Measurements from ENCODE around the gene HOXD9.

DNA sequence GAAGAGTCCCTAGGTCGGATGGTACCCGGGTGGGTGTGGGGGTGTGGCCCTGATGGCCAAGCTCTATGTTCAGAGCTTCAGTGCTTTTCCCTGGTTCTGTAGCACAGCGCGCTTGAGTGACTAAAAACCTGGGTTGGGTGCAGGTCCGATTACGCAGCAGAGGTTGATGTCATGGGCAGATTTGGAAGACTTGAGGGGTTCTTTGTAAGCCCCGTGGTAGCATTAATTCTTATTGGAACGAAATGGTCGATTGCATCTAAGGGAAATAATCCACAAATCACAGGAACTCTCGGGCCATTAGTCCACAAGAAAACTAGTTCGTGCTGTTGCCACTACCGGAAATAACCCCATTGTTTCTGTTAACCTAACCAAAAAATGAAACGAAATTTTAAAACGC is 16.0 kb downstream of the HOXD9 start:
- TF ChIP-seq, protein P1, sequence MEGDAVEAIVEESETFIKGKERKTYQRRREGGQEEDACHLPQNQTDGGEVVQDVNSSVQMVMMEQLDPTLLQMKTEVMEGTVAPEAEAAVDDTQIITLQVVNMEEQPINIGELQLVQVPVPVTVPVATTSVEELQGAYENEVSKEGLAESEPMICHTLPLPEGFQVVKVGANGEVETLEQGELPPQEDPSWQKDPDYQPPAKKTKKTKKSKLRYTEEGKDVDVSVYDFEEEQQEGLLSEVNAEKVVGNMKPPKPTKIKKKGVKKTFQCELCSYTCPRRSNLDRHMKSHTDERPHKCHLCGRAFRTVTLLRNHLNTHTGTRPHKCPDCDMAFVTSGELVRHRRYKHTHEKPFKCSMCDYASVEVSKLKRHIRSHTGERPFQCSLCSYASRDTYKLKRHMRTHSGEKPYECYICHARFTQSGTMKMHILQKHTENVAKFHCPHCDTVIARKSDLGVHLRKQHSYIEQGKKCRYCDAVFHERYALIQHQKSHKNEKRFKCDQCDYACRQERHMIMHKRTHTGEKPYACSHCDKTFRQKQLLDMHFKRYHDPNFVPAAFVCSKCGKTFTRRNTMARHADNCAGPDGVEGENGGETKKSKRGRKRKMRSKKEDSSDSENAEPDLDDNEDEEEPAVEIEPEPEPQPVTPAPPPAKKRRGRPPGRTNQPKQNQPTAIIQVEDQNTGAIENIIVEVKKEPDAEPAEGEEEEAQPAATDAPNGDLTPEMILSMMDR (IDR thresholded peaks at IDR 0.05): no peak
- TF ChIP-seq SMC3 (IDR thresholded peaks at IDR 0.05; ENCODE audit: low read depth, low read length): no peak
- no peak for TF ChIP-seq GABPA (IDR thresholded peaks at IDR 0.05; ENCODE audit: low read depth)
- TF ChIP-seq RAD21 (IDR thresholded peaks at IDR 0.05; ENCODE audit: low read length): no peak
- TF ChIP-seq, protein P2, sequence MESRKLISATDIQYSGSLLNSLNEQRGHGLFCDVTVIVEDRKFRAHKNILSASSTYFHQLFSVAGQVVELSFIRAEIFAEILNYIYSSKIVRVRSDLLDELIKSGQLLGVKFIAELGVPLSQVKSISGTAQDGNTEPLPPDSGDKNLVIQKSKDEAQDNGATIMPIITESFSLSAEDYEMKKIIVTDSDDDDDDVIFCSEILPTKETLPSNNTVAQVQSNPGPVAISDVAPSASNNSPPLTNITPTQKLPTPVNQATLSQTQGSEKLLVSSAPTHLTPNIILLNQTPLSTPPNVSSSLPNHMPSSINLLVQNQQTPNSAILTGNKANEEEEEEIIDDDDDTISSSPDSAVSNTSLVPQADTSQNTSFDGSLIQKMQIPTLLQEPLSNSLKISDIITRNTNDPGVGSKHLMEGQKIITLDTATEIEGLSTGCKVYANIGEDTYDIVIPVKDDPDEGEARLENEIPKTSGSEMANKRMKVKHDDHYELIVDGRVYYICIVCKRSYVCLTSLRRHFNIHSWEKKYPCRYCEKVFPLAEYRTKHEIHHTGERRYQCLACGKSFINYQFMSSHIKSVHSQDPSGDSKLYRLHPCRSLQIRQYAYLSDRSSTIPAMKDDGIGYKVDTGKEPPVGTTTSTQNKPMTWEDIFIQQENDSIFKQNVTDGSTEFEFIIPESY (IDR thresholded peaks at IDR 0.05; ENCODE audit: borderline replicate concordance, low read depth): no peak
- no peak for TF ChIP-seq MXI1 (IDR thresholded peaks at IDR 0.05; ENCODE audit: low read depth, low read length)
- no peak for TF ChIP-seq TEAD4 (IDR thresholded peaks at IDR 0.05; ENCODE audit: borderline replicate concordance, insufficient read depth)
- TF ChIP-seq, protein P3, sequence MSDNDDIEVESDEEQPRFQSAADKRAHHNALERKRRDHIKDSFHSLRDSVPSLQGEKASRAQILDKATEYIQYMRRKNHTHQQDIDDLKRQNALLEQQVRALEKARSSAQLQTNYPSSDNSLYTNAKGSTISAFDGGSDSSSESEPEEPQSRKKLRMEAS (IDR thresholded peaks at IDR 0.05; ENCODE audit: low read depth): no peak; the same call in 1 of the 2 replicates
